Activated CD8-positive, alpha-beta T cell treated with anti-CD3 and anti-CD28 coated beads for 36 hours (primary cell): ENCODE data around the gene PCYOX1L. TPM values are rescaled to one million over a fixed set of nuclear protein-coding genes. Genes with fewer than 3 reads are reported as not detected.

Source experiments
- ATAC-seq: fragments of 200-7000 bp; cut with Tn5 transposase; one replicate; pipeline ENCODE4 v1.10.0; 2021; ENCODE audit warnings: mild to moderate bottlenecking, moderate library complexity
- CTCF ChIA-PET: fragments of 350-600 bp; sonication (Branson Sonifier 250); formaldehyde crosslinking; loops from one replicate; lab custom pipeline; 2021; ENCODE audit warnings: antibody characterized with exemption; lab: Charles Lee
- POLR2A ChIA-PET: fragments of 350-600 bp; sonication (Branson Sonifier 250); formaldehyde crosslinking; loops from one replicate; lab custom pipeline; 2021; ENCODE audit warnings: antibody characterized with exemption; lab: Charles Lee
- DNase-seq: peaks from one replicate; pipeline ENCODE4 v3.0.0-alpha.2; 2020
- H3K27ac Mint-ChIP-seq: one replicate; pipeline ENCODE4 v1.8.0; 2021; ENCODE audit warnings: mild to moderate bottlenecking, mixed read lengths
- H3K27me3 Mint-ChIP-seq: one replicate; pipeline ENCODE4 v1.8.0; 2021; ENCODE audit warnings: mixed read lengths
- H3K36me3 Mint-ChIP-seq: one replicate; pipeline ENCODE4 v1.8.0; 2021; ENCODE audit warnings: low read depth, mixed read lengths
- H3K4me1 Mint-ChIP-seq: one replicate; pipeline ENCODE4 v1.8.0; 2021; ENCODE audit warnings: low read depth, mixed read lengths
- H3K4me3 Mint-ChIP-seq: one replicate; pipeline ENCODE4 v1.8.0; 2021; ENCODE audit warnings: mild to moderate bottlenecking, moderate library complexity, mixed read lengths
- H3K9me3 Mint-ChIP-seq: one replicate; pipeline ENCODE4 v1.8.0; 2021; ENCODE audit warnings: mixed read lengths
- CTCF ChIP-seq: fragments of 200-600 bp; IDR thresholded peaks from one replicate; pipeline ENCODE4 v1.8.0; 2022; ENCODE audit warnings: antibody characterized with exemption, mild to moderate bottlenecking
- intact Hi-C: fragments of 100-400 bp; cut with micrococcal nuclease; formaldehyde crosslinking; loops from one replicate; pipeline ENCODE4 v1.10.0; 2022
- total RNA-seq, 2 experiments: library from RNA; stranded (reverse); gene quantifications; one replicate each; pipeline ENCODE4 v1.2.3, GENCODE V29; 2021

The PCYOX1L gene
- total RNA-seq, 2 experiments from 2014 or later, result 19.7 to 21.2 TPM

GRCh38 chr5:149412783-149413476 is 55.1 kb downstream of the PCYOX1L start:
- ChIA-PET CTCF (interaction anchor here (1.2 kb wide), 1 partner anchor 10 kb away, joined by 3 read pairs; no protein-coding TSS in a partner anchor), POLR2A (interaction anchor here (1.2 kb wide), 1 partner anchor 23 kb away, joined by 4 read pairs; no protein-coding TSS in a partner anchor)
- Mint-ChIP-seq H3K9me3 (no peaks in the 10 kb centered on the region), H3K4me1 (no peaks in the 10 kb centered on the region), H3K4me3 (no peak overlapping the region), H3K36me3 (no peaks in the 10 kb centered on the region), H3K27me3 (no peaks in the 10 kb centered on the region), H3K27ac (no peak overlapping the region)
- no peak for DNase-seq
- ATAC-seq, result no peak
- no peak for TF ChIP-seq CTCF
- intact Hi-C loops, result no loop called here

GRCh38 chr5:149413477-149414210 is 55.8 kb downstream of the PCYOX1L start:
- Mint-ChIP-seq H3K9me3 (no peaks in the 10 kb centered on the region), H3K27me3 (no peaks in the 10 kb centered on the region), H3K27ac (no peak overlapping the region), H3K4me3 (no peak overlapping the region), H3K36me3 (no peaks in the 10 kb centered on the region), H3K4me1 (no peaks in the 10 kb centered on the region)
- ATAC-seq (no peak), DNase-seq (no peak)
- TF ChIP-seq CTCF, result no peak
- intact Hi-C loops, result no loop called here
- CTCF ChIA-PET, result interaction anchor here (0.9 to 1.6 kb wide), 3 partner anchors 9 to 152 kb away, joined by 3 to 4 read pairs (median 3); no protein-coding TSS in a partner anchor
- POLR2A ChIA-PET, result no interaction called here

- CTCF ChIA-PET, result interaction anchor here (0.9 to 1.6 kb wide), 2 partner anchors 17 to 151 kb away, joined by 3 to 4 read pairs; no protein-coding TSS in a partner anchor
- Mint-ChIP-seq H3K27me3 (no peaks in the 10 kb centered on the region), H3K4me3 (no peak overlapping the region), H3K36me3 (no peaks in the 10 kb centered on the region), H3K27ac (no peak overlapping the region), H3K9me3 (no peaks in the 10 kb centered on the region), H3K4me1 (no peaks in the 10 kb centered on the region)
- no peak for TF ChIP-seq CTCF
- intact Hi-C loops, result no loop called here
- POLR2A ChIA-PET, result no interaction called here
- DNase-seq (no peak), ATAC-seq (no peak)
These were observed 56.7 kb downstream of the PCYOX1L start for GRCh38 chr5:149414405-149415065.

- ChIA-PET CTCF (interaction anchor here (1.6 to 1.8 kb wide), 2 partner anchors 17 to 48 kb away, joined by 4 to 6 read pairs; no protein-coding TSS in a partner anchor), POLR2A (no interaction called here)
- no peak overlapping the region for H3K4me3 Mint-ChIP-seq
- ATAC-seq (no peak), DNase-seq (no peak)
- no peaks in the 10 kb centered on the region for H3K27me3 Mint-ChIP-seq
- TF ChIP-seq CTCF, result no peak
- intact Hi-C loops, result no loop called here
- no peaks in the 10 kb centered on the region for H3K36me3 Mint-ChIP-seq
- no peaks in the 10 kb centered on the region for H3K4me1 Mint-ChIP-seq
- no peaks in the 10 kb centered on the region for H3K9me3 Mint-ChIP-seq
- H3K27ac Mint-ChIP-seq, result no peak overlapping the region
These were observed 57.5 kb downstream of the PCYOX1L start for GRCh38 chr5:149415066-149415967.
